Hypothalamus (tissue), 51 donors: ENCODE results near the gene UBE2L3.
A peak's percentile ranks its signal among the peaks of the same experiment; 100 is the strongest.
"Not testable (repeated sequence)": the region's sequence is repeated elsewhere in the genome, so short reads cannot be mapped to it uniquely, and the experiment has no call there.

Source experiments
- DNase-seq, 51 donors: peaks; one replicate each; lab custom pipeline; 2025; lab: John Stamatoyannopoulos, UW

UBE2L3 gene

DNA sequence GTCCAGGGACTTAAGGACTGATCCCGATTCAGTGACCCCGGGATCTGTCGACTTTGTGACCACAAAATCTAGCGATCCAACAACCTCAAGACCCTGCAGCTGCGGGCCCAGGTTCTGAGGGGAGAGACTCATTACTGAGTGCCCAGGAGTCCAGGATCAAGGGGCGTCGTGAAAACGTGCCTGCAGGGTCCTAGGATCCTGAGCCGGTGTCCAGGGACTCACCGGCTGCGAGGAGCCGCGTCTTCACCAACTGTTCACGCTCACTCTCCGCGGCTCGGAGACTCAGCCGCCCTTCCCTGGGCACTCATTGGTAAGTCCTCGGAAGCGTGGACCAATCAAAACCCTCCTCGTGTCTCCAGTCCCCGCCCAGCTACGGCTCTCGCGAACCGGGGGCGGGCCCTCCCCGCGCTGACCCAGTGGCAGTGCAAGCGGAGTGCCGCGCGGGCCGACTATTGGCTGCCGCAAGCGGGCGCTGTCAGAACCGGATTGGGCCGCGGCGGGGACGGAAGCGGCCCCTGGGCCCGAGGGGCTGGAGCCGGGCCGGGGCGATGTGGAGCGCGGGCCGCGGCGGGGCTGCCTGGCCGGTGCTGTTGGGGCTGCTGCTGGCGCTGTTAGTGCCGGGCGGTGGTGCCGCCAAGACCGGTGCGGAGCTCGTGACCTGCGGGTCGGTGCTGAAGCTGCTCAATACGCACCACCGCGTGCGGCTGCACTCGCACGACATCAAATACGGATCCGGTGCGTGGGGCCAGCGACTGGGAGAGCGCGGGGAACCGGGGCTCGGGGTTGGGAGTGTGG lies 74.5 kb downstream of the UBE2L3 start, which contains the start of gene SDF2L1:
TSS of gene SDF2L1 (plus strand) at position 514 of the 795 bp plus-strand sequence. CDS start at position 549, 35 bp downstream.
- DNase-seq: peak; percentile 30 to 99 (median 96)

GRCh38 chr22:21642584-21643448 lies 75.3 kb downstream of the UBE2L3 start:
- DNase-seq: peak in 14 of 51 donors; percentile 8 to 40 (median 25)

DNA sequence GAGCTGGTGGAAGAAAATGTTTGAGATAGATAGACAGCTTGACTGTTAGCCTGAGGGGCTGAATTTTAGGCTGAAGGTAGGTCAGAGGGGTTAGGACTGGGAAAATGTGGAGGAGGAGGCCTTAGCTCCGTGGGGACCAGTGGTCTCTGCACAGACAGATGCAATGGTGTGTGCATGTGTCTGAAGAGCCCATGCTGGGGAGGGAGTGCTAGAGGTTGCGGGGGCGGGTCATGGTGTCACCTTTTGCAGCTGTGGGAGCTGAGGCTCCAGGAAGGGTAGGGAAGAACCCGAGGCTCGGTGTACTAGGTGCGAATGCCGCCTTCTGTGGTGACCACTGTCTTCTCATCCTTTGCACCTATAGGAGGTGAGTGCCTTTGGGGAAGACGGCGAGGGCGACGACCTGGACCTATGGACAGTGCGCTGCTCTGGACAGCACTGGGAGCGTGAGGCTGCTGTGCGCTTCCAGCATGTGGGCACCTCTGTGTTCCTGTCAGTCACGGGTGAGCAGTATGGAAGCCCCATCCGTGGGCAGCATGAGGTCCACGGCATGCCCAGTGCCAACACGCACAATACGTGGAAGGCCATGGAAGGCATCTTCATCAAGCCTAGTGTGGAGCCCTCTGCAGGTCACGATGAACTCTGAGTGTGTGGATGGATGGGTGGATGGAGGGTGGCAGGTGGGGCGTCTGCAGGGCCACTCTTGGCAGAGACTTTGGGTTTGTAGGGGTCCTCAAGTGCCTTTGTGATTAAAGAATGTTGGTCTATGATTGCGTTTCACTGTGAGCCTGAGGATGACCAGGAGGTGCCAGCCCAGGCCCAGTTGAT lies 76.2 kb downstream of the UBE2L3 start:
- no peak for DNase-seq

DNA sequence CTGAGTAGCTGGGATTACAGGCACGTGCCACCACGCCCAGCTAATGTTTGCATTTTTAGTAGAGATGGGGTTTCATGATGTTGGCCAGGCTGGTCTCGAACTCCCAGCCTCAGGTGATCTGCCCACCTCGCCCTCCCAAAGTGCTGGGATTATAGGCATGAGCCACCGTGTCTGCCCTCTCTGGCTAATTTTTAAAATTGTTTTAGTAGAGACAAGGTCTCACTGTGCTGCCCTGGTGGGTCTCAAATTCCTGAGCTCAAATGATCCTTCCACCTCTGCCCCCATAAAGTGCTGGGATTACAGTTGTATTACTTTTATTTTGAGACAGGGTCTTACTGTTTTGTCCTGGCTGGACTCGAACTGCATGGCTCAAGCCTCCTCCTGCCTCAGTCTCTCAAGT lies 78.0 kb downstream of the UBE2L3 start:
- DNase-seq: not testable (repeated sequence)

GRCh38 chr22:21646608-21647590 lies 79.4 kb downstream of the UBE2L3 start:
- DNase-seq: peak in 37 of 51 donors; percentile 8 to 80 (median 44)

- no peak for DNase-seq
These were observed 82.8 kb downstream of the UBE2L3 start for GRCh38 chr22:21650280-21650679.

DNA sequence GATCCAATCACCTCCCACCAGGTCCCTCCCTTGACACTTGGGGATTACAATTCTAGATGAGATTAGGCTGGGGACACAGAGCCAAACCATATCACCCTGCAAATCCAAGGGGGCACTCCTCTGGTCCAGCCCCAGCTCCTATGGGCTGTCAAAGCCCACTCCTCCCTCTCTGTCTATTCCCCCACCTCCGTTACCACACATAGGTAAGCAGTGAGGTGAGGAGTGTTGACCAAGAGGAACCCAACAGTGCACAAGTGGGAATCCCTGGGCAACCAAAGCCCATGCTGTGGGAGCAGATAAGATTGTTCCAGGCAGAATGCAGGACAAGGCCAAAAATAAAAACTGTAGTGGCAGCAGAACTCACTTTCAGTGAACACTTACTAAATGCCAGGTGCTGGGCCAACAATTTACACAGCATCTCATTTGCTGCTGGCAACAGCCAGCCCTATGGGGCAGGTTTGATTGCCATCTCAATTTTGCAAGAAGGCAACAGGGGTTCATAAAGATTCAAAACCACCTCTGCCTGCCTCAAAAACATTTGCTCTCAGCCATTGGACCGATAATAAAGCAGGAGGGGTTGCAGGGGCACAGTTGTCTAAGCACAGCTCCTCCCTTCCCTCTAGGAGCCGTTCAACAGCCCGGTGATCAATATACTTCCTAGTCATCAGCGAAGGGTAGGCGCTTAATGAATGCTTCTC lies 83.5 kb downstream of the UBE2L3 start:
- DNase-seq: no peak

DNA sequence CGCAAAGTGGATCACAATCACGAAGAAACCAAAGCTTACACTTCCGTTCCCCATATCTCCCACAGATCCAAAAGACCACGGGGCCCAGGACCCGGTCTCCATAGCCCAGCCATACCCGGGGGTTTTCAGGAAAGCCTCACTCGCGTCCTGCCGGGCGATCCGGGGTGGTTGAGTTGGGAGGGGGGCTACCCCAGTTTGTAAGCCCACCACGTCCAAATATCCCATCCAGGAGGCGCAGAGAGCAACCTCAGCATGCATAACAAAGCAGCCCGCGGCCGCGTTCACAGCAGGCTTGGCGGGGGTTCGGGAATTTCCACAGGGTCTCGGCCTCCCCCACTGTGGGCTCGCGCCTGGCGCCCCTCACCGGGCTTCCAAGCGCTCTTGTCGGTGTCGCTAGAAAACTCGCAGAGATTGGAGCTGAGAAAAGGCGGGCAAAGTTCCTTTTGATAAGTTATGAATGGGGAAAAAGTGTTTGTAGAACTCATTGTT lies 84.1 kb downstream of the UBE2L3 start:
- DNase-seq: no peak

GRCh38 chr22:21652010-21652546 lies 84.6 kb downstream of the UBE2L3 start:
- DNase-seq: peak in 49 of 51 donors; percentile 27 to 85 (median 66)

- DNase-seq: no peak
These were observed 85.3 kb downstream of the UBE2L3 start for GRCh38 chr22:21652547-21653545.

DNA sequence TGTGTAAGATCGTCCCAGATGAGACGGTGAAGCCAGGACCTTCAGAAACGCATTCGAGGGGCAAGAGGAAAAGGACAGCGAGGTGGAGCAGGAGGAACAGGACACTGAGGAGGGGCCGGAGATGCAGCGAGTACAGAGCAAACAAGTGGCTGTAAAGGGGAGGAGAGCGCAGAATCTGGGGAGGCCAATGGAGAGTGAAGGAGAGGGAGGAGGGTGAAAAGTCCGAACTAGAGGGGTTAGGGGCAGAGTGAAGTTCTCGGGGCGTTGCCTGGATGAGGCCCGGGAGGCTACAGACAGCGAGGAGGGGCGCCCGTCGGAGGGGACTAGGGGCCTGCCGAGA lies 89.5 kb downstream of the UBE2L3 start:
- no peak for DNase-seq

GRCh38 chr22:21657360-21658032 lies 90.0 kb downstream of the UBE2L3 start:
- peak in 20 of 51 donors; percentile 2 to 43 (median 16) for DNase-seq

GRCh38 chr22:21659864-21660525 lies 92.5 kb downstream of the UBE2L3 start:
- no peak for DNase-seq

- DNase-seq: no peak
These were observed 93.4 kb downstream of the UBE2L3 start for GRCh38 chr22:21660904-21661303.

- DNase-seq: no peak
These were observed 94.5 kb downstream of the UBE2L3 start for GRCh38 chr22:21661991-21662390.

DNA sequence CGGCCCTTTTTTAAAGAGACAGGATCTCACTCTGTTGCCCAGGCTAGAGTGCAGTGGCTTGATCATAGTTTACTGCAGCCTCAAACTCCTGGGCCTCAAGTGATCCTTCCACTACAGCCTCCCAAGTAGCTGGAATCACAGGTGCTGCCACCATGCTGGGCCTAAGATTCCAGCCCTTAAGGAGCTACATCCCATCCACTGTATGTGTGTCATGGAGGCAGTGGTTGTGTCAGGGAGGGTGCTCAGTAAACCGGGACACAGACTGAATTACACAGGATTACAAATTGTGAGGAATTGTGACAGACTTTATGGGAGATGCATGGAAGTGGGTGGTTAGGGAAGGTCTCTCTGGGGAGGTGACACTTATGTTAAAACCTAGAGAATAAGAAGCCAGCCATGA lies 96.2 kb downstream of the UBE2L3 start:
- no peak for DNase-seq
